HG03460 (cell line): ENCODE data around the gene UCK2.

Experiments used
- ATAC-seq: cut with Tn5 transposase; IDR thresholded peaks from one replicate; pipeline ENCODE4 v1.9.1; 2021; ENCODE audit not compliant: unreplicated experiment

Gene UCK2

DNA sequence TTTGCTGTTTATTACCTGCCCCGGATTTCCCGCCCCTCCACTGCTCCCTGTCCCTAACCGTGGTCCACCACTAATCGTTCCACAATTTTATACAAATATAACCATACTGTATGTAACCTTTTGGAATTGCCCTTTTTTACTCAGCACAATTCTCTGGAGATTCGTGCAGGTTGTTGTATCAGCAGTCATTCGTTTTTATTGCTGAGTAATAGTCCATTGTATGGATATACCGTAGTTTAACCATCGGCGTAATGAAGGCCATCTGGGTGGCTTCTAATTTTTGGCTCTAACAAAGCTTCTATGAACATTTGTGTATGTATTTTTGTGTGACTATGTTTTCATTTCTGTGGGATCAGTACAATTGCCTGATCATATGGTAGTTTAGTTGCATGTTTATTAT is 50.0 kb downstream of the UCK2 start:
- no peak for ATAC-seq

DNA sequence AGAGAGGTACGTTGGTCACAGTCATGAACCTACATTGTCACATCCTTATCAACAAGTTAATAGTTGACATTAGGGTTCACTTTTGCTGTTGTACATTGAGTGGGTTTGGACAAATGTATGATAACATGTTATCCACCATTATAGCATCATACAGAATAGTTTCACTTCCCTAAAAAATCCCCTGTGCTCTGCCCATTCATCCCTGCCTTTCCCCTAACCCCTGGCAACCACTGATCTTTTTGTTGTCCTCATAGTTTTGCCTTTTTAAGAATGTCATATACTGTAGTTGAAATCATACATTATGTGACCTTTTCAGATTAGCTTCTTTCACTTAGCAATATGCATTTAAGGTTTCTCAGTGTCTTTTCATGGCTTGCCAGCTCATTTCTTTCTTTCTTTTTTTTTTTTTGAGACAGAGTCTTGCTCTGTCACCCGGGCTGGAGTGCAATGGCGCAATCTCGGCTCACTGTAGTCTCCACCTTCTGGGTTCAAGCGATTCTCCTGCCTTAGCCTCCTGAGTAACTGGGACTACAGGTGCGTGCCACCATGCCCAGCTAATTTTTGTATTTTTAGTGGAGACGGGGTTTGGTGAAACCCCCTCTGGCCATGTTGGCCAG is 50.6 kb downstream of the UCK2 start:
- ATAC-seq: peak; percentile 56

DNA sequence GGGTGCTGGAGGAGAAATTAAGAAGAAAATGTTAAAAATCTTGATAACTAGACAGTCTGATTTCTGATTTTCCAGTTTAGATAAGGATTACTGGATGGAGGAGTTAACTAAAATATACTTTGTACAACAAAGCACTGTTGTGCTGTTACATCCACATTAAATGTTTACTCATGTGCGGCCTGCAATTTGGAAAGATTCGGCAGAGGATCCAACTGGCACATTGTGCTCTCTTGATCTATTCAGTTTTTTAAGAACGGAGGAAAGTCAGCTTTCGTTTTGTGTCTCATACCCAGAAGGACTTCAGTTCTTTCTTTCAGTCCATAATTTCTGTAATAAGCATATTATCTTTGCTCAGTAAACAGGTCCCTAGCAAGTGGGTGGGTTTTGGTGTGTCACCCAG is 52.5 kb downstream of the UCK2 start:
- no peak for ATAC-seq

DNA sequence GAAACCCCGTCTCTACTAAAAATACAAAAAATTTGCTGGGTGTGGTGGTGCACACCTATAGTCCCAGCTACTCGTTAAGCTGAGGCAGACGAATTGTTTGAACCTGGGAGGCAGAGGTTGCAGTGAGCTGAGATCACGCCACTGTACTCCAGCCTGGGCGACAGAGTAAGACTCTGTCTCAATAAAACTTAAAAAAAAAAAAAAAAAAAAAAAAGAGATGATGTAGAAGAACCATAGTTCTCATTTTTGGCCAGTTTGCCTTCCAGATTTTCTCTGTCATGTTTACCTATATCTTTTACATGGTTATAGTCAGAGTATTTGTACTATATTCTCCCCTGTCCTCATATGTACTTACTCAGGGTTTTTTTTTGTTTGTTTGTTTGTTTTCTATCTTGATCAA is 53.6 kb downstream of the UCK2 start:
- no peak for ATAC-seq

DNA sequence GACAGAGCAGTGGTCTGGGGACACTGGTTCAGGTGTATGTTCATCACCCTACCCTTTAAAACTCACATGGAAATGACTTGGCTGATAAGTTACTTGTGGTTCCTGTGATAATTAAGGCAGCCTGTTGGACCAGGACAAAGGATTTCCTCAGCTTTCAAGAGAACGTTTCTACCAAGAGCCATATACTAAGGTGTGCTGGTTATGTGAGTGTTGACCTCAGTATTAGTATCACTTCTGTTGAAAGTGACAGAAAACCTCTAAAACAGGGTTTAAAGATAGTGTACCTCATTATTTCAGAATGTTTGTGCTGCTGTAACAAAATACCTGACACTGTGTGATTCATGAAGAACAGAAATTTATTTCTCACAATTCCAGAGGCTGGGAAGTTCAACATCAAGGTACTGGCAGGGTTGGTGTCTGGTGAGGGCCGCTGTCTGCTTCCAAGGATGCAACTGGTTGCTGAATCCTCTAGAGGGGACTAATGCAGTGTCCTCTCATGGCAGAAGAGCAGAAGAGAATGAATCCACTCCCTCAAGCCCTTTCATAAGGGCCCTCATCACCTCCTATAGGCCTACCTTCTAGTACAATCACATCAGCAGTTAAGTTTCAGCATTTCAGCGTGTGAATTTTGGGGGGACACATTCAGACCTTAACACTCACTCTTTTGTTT is 54.9 kb downstream of the UCK2 start:
- peak; percentile 36 for ATAC-seq

DNA sequence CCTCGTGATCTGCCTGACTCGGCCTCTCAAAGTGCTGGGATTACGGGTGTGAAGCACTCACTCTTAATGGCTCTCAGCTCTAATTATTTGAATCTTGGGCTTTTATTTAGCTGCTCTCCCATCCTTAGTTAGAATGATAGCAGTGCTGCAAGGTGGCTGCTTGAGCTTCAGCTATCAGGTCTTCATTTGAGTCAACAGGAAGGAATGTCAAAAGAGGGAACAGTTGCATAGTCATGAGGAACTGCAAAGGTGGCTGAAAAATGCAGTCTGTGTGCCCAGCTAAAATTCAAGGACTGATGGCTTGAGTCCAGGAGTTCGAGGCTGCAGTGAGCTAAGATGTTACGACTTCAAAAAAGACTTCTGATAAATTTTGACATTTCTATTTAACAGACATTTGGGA is 55.6 kb downstream of the UCK2 start:
- ATAC-seq: no peak

DNA sequence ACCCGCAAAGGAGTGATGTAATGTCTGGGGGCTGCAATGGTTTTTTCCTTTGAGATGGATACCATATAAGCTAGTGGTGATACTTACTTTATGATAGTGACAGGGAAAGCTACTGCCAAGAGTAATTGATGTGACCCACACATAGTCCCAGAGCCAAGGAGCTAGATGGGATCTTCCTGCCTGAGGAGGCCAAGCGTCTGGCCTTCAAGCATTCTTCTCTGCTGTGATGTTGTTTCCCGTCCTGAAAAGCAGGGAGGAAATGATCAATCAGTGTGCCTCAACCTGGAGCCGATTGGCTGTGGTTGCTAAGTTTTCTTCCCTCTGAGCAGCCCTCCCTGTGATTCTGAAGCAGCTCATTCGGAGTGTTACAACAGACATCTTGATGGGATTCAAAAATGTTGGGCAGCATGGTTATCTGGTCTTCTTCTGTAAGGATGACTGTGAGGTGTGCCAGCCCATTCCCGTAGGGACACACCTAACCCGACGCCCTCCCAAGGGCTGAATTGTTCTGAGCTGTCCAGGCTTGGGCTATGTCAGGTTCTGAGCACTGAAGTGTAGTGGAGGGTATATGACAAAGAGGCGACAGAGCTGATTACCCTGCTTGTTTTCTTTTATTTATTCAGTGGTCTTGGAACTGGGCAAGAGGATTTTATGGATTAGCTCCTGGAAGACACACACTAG is 56.7 kb downstream of the UCK2 start:
- no peak for ATAC-seq

DNA sequence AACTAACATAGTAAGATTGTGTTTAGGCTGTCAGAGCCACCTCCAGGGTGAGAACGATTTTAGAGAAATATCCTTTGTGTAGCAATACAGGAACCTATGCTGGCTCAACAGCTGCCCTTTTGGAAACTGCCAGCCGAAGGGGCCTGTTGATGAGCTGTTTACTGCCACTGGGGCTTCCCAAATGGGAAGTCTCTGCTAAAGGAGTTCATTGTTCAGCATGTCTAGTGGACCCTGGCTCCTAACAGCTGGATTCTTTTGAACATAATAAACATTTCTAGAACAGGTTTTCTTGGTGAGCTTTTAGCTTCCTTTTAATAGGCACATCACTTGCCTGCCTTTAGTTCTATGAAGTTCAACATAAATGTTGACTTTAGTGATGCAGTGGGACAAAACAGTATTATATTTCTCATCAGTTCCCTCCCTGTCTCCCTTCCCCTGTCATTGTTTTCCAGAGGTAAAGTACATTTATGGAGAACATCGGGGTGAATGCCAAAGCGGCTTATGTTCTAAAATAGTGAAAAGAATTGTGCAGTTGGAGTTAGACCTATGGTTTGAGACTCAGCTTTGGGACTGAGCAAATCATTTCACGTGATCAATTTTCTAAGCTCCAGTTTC is 57.4 kb downstream of the UCK2 start:
- ATAC-seq: no peak

DNA sequence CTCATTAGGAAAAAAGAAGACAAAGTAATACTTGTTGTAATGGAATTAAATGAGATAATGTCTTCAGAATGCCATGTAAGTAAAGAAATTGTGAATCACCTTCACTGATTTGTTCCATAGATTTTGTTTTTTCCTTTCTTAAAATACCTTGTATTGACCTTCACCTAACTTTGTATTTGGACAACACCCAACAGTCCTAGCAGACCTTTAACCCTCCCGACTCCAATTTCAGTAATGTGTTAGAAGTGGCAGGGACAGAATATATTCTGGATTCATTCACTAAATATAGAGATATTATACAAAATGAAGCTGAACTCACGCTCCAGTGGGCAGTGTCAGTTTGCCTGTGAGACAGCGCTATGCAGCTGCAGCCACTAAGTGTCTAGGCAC is 57.9 kb downstream of the UCK2 start:
- ATAC-seq: no peak

DNA sequence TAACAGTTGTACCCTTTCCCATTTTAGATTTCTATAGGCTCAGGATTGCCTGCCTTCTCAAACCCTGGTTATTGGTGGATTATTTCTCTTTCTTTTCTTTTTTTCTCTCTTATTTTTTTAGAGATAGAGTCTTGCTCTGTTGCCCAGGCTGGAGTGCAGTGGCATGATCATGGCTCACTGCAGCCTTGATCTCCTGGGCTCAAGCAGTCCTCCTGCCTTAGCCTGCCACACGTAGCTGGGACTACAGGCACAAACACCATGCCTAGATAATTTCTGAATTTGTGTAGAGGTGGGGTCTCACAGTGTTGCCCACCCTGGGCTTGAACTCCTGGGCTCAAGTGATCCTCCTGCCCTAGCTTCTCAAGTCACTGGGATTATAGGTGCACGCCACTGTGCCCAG is 58.8 kb downstream of the UCK2 start:
- ATAC-seq: no peak

DNA sequence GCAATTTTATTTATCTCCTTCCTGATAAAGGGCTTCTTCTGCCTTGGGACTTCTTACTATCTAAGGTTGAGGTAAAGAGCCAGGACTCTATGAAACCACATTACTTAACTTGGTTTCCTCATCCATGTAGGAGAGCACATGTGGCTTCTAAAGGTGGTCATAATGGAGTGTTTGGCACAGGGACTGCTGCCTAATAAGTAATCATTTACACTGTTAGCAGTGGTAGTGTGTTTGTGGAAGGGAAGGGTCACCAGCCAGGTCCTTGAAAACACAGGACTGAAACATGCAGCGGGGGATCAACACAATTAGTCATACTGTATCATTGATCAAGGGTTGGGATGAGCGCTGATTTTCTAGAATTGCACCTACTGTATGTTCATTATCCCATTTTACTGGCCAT is 59.6 kb downstream of the UCK2 start:
- ATAC-seq: no peak

DNA sequence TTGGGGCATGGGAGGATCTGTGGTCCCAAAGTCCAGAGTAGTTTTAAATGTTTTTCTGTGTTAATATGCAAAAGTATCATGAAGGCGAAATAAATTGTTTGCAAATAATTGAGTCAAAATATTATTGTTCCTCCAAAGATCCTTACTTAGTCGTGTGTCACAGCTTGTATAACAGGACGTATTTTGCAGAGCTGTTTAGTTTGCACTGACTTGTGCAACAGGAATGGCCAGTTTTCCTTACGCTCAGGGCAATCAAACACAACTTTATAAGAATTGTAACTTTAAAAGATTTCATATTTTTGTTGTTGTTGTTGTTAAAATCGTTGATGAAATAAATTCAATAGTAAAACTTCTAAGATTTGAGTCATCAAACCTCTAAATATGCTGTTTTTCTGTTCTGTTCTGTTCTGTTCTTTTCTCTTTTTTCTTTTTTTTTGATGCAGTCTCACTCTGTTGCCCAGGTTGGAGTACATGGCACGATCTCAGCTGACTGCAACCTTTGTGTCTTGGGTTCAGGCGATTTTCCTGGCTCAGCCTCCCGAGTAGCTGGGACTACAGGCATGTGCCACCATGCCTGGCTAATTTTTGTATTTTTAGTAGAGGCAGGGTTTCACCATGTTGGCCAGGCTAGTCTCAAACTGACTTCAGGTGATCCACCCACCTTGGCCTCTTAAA is 60.6 kb downstream of the UCK2 start:
- ATAC-seq: no peak

DNA sequence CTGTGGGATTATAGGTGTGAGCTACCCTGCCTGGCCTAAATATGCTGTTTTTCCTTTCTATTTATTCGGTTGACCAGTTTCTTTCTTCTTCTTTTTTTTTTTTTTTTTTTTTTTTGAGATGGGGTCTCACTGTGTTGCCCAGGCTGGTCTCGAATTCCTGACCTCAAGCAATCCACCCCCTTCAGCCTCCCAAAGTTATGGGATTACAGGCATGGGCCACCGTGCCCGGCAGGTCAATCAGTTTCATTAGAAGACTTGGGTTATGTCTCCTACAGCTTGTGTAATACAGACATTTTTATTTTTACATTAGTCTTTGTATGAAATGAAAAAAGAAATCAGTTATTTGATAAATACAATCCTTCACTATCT is 61.1 kb downstream of the UCK2 start:
- no peak for ATAC-seq

DNA sequence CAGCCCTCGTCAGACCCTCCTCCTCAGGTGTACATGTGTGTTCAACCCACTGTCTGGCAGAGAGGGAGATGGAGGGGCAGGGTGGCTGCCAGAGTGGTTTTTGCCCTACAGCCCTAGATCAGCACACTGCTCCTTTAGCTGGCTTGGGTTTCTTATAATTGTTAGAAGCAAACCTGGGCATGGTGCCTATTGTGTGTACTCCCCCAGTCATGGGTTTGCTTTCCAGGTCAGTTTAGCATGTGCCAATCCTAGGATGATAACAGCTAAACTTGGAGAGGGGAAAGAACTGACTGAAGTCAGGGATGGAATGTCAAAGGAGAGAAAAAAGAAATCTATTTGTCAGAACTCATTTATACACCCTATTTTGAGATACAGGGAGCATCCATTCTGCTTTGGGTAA is 63.3 kb downstream of the UCK2 start:
- no peak for ATAC-seq

DNA sequence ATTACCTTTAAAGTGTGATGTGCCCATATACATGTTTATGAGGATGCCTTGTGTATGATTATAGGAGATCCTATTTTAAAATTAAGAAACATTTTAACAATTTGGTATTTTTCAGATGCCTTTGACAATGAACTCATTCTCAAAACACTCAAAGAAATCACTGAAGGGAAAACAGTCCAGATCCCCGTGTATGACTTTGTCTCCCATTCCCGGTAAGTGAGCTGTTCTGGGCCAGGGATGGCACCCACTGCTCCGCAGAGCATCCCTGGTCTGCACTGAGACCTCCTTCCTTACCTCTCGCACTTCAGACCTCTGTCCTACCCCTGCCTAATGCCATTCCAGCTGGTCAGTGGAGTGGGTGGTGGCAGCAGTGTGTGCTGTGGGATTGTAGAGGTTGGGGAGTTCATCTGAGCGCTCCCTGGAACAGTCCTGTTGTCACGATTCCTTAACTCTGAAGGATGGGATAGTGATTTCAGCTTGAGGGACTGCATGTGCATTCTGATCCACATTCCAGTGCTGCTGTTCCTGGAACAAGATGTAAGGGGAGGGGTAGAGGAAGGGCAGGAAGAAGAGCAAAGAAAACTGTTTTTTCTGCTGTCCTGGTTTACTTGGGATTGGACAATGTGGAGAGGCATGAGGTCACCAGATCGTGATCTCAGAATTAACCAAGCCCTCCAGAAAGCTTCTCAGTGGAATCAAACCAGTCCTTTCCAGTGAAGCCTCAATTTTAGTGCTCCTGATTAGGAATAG is 63.9 kb downstream of the UCK2 start:
- no peak for ATAC-seq

DNA sequence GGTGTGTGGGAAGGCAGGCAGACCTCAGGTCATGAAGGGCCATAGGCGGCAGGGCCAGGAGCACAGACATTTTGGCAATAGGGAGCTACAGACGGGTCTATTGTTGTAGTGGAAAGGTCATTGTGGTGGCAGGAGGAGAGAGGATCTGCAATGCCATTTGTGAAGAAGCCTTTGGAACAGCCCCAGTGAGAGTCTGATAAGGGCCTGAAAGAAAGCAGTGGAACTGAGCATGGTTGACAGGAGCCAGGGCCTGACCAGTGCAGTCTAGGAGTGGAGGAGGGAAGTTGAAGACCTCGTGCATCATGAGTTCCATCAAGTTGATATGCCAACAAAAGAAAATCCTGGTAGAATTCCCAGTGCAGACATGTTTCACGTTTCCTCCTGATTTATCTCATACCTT is 65.5 kb downstream of the UCK2 start:
- ATAC-seq: no peak

DNA sequence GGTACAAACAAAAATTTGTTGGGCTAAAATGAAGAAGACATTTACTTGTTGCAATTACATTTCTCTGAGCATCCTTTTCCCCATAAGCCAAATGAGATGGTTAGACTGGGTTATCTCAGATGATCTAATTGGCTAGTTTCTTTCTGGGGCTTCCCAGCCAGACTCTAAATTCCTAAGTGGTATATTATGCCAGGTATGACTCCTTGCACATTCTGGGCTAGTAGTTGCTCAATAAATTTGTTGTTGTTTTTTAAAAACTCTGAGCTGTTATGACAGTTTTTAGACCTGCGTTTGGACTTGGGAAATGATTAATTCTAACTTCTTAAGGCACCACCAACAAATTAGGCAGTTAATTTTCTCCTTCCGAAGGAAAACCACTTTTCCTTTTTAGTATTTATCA is 66.1 kb downstream of the UCK2 start:
- ATAC-seq: no peak

DNA sequence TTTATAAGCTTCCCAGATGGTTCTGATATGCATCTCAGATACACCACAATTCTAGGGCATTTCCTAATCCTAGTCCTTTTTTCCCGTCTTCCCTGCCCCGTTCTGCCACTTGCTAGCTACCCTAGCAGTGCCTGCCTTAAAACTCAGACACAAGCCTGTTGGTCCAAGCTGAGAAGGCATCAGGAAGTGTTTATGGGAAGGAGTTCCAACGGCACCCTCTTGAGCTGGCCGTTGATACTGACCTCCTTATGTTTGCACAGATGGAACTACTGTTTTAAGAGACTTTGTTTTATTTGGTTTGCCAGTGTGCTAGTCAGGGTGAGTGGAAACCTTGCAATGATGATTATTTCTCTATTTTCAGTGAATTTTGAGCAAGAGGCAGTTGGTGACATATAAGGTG is 67.2 kb downstream of the UCK2 start:
- no peak for ATAC-seq

DNA sequence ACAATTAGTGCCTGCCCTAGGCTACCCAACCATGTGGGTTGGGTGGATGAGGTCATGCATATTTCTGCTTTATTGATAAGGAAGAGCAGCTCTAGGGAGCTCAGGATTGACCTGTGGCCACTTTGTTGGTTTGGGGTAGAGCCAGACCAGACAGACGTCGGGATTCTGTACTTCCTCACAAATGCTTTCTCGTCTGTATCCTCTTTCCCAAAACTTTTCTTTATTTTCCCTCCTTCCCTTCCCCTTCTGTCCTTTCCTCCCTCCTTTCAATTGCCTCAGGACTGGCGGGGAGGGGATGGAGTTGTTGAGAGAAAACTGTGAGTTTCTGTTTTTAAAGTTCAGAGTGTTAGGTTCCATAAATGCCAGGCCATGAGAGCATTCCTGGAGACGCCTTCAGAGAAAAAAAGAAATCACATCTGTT is 68.0 kb downstream of the UCK2 start:
- ATAC-seq: no peak

DNA sequence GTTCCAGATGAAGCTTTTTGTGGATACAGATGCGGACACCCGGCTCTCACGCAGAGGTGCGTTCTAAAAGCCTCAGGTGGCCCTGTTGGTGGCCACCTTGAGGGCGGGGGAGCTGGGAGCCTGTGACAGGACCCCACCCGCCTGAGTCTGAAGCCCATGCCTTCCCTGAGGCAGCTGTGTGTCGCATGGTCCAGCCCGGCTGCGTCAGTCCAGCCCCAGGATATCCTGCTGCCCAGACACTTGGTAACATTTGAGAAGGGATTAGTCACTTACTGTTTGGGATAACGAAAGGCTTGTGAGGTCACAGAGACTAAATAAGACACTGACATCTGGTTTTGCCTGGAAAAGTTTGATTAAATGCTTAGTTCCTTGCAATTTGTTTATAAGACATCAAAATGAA is 68.9 kb downstream of the UCK2 start:
- no peak for ATAC-seq
